GM21619 (cell line): Measurements from ENCODE around the gene ATP11A.
A peak's percentile ranks its signal among the peaks of the same experiment; 100 is the strongest.

Experiments
- ATAC-seq: cut with Tn5 transposase; IDR thresholded peaks from one replicate; pipeline ENCODE4 v1.9.1; 2021; ENCODE audit not compliant: unreplicated experiment

The ATP11A gene

DNA sequence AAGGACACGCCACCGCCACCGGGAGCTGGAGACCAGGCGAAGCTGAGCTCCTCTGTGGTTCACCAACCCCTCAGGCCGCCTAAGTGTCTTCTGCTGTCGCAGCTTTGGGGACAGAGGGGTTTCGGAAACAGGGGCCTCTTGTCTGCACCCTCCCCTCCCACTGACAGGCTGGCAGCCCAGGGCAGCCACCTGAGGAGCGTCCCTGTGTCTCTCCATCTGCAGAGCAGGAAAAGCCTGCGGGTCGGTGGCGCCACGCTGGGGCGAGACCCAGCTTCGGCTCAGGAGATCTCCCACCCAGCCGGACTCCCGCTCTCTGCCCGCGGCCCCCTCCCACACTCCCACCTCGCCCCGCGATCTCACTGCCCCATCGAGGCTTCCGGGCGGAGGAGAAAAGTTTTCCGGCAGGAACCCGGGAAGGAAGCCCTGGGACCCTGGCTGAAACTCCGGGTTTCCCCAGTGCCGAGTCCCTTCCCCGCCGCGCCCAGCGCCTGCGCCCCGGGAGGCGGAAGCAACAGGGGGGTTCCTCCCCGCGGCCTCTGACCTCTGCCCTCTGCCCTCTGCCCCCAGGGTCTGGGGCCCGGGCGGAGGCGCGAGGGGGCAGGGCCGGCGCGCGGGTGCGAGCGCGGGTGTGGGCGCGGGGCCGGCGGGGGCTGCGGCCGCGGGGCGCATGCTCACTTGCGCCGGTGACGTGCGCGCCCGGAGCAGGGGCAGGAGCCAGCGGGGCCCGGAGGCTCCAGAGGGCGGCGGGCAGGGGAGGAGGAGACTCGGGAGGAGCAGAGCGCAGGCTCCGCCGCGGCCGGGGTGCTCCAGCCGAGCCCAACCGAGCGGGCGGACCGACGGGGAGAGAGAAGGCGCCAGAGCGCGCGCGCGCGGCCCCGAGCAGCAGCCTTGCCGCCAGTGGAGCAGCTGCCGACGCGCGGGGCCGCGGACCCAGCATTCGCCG is at the start of gene ATP11A:
Gene ATP11A, plus strand, starts transcription at position 736 of the 943 bp plus-strand sequence. CDS start 379 bp downstream, outside the sequence.
- ATAC-seq = peak; percentile 76

DNA sequence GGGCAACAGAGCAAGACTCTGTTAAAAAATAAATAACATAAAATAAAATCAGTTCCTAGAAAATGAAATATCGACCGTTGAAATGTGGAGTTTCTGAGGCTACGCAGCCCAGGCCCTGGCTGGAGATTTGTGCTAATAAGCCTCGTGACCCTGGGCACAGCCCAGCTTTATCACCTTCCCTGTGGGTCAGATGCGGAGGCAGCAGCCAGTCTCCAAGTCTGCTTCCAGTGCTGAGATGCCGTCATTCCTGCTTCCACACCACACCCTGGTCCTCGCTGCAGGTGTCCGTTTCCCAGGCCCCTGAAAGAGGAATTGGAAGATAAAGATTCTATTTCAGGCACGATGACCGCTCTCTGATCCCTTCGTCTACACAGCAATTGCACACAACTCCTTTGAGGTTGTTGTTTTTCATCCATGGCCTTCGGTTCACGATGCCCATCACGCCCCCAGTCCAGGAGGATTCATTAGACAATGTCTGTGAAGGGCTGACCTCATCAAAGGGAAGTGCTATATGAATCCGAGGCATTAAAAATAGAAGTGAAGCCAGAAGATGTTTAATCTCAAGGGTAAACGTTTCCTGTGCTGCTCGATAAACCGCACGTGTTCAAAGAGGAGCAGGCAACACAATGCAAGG is 48.3 kb upstream of the ATP11A start:
- ATAC-seq = no peak

DNA sequence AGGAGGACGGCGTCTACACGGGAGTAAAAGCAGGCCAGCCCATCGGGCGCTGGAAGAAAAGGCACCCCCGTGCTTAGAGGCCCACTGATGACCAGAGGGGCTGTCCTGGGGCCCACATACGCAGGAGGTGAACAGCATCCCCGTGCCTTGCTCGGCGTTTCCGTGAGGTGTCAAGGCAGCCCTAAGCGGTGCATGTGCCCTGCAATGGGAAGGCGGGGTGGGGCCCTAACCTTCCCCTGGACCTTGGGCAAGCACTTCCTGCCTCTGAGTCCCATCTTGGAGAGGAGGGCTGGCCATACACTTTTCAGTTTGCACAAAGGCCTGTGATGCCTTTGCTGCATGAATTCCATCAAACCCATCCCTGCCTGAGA is 47.8 kb upstream of the ATP11A start:
- no peak for ATAC-seq

DNA sequence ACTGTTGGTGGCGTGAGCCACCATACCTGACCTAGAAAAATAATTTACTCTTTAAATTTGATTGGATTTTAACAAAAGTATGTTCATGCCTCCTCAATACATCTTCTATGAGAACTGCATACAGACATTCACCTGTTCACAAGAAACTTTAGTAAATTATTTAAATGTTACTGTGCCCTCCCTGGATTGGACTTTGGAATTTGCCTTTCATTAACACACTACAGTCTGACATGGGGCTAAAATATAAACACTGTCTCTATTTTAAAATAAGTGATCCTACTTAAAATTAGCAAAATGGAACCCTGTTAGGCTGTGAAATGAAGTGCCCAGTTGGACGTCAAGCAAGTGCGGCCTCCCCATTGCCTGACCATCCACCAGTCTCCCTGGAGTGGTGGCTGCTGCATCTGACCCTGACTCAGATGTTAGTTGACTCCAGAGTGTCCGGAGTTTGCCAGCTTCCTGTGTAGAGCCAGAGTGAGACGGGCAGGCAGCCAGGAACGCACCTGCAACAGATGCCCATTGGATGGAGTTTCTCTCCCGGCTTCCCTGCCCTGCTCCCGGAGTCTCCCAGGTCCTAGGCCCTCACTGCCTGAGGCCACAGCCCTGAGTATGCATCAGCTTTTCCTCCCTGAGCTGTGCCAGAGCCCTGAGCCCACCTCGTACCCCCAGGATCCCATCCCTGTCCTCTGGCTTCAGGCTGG is 45.9 kb upstream of the ATP11A start:
- ATAC-seq = no peak

DNA sequence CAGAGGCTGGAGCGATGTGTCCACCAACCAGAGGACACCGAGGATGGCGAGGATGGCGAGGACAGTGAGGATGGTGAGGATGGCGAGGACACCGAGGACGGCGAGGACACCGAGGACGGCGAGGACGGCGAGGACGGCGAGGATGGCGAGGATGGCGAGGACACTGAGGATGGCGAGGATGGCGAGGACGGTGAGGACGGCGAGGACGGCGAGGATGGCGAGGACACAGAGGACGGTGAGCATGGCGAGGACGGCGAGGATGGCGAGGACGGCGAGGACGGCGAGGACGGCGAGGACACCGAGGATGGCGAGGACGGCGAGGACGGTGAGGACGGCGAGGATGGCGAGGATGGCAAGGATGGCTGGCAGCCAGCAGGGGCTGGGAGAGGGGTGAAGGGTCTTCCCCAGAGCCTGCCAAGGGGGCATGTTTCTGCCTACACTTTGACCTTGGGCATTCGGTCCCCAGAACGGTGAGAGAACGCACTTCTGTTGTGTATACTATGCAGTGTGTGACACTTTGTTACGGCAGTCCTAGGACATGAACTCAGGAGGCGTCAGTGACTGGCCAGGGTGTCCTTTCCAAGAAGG is 44.4 kb upstream of the ATP11A start:
- no peak for ATAC-seq

DNA sequence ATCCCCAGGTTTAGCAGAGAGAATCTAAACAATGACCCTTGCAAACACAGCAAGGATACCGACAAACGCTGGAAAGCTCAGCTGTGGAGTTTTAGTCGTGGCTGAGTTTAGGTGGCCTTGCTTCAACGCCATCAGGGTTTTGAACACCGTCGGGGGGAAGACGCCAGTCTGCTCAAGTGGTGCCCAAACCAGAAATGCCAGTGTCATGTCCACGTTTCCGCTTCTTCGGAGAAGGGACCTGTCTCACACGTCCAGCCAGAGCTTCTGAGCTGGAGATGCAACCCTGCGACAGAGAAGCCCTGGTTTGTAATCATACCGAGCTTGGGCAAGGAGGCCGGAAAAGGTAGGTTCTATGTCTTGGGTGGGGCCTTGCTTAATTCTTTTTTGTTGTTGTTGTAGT is 42.6 kb upstream of the ATP11A start:
- ATAC-seq = no peak

DNA sequence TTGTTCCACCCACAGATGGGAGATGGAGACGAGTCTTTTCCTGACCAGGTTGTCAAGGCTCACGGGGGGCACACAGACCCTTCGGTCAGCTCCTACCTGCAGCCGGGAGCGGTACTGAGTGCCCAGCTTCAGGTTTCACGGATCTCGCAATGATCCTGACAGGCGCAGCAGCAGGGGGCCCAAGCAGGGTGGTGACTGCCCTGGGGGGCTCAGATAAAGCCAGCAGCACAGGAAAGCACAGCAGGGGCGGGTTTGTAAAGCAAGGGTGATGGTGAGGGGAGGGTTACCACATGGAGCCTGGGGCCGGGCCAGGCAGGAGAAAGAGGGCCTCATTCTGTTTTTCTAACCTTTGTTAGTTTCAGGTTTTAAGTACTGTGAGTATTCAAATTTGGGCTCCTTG is 41.7 kb upstream of the ATP11A start:
- ATAC-seq = no peak

DNA sequence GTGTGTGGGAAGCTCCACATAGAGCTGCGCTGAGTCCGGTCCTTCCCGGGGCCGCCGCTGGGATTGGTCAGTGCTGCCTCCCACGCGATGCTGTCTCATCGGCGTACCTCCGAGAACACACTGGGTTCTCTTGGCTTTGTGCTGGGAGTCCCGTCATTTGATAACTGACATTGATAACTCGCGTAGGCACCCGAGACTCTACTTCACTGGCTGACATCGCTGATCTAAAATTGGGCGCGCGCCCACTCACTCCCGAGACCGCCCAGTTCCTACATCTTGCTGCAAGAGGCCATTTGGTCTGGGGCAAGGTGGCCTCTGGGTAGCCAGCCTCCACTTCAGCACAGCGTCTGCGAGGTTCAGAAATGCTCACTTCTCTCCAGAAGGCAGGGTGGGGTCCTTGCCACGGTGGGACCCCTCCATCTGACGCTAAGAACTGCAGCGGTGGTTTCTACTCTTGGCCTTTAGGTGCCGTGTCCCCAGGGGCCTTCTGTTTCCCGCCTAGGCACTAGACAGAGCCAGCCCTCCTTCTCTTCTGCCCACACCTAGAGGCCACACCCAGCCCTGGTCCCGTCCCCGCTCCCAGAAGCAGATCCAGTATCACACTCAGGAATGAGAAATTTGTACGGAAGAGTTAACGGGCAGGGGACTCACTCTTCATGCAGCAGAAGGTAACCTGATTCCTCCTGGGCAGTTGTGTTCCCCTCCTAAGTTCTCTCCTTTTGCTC is 40.7 kb upstream of the ATP11A start:
- ATAC-seq = no peak

DNA sequence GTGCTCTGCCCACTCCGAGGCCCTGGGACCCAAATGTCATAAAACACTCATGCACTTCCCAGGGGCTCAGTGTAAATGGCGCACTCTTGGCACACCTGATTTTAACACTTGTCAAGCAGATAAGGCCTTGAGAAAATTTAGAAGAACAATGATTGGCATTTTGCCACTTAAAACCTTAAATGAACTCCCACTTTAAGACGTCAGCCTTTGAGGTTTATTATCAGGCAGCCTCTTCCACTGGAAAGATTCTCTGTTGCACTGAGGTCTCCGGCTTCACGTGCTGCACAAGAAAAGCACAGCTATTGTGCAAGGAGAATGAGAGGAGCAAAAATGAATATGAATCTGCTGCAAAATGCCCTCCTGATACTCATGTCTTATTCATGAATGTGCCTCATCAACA is 38.5 kb upstream of the ATP11A start:
- ATAC-seq = no peak

DNA sequence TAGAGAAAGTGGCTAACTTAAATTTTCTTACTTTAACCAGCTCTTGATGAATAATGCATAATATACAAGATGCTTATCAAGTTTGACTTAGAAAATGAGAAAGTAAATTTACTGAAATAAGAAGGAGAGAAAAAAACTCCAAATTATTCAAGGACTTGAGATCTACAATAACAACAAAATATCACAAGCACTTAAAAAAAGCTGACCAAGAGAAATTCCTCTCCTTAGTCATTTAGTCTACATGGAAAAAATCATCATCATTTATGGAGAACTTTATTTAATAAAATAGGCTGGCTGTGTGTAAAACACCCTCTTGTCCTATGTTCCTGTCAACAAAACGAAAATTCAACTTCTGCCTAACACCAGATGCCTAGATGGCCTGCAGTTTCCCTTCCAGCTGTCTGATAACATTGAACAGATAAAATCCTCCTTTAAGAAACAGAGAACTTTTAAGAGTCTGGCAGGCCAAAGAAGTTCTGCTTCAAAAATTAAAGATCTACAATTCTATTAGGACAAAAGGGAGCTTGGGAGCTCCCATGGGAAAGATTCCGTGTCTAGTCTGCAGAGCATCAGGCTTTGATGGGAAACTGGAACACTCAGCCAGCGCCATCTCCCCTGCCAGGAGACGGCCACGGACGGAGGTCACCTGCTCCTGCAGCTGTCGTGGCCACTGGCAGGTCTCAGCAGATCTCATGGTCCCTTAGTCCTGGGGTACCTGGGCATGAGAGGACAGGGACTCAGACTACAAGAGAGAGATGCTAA is 37.9 kb upstream of the ATP11A start:
- ATAC-seq = no peak

DNA sequence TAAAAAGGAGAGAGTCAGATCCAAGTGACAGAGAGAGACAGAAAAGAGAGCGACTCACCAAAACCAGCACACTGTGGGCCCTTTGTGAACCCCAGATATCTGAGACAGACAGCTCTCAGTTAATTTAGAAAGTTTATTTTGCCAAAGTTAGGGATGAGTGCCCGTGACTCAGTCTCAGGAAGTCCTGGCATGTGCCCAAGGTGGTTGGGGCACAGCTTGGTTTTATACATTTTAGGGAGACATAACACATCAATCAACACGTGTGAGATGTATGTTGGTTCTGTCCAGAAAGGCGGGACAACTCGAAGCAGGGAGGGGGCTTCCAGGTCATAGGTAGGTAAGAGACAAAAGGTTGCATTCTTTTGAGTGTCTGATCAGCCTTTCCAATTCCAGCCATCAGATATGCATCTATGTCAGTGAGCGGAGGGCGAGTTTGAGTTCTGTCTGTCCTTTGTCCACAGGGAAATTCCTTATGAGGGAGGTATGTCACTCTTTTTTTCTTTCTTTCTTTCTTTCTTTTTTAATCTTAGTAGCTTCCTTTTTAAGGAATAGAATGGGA is 37.2 kb upstream of the ATP11A start:
- ATAC-seq = no peak

DNA sequence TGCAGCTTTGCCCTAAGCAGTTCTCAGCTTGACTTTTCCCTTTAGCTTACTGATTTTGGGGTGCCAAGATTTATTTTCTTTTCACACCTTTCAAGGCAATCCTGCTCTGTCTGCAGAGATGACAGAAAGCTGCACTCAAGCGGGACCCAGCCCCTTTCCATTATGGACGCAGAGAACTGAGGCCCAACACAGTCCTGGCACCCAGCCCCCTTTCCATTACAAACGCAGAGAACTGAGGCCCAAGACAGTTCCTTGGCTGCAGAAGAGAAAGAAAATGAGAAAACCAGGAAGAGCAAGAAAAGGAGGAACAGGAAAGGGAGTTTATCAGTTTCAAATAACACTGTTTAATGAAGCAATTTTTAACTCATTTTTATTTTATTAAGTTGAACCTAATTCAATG is 36.8 kb upstream of the ATP11A start:
- ATAC-seq = no peak

DNA sequence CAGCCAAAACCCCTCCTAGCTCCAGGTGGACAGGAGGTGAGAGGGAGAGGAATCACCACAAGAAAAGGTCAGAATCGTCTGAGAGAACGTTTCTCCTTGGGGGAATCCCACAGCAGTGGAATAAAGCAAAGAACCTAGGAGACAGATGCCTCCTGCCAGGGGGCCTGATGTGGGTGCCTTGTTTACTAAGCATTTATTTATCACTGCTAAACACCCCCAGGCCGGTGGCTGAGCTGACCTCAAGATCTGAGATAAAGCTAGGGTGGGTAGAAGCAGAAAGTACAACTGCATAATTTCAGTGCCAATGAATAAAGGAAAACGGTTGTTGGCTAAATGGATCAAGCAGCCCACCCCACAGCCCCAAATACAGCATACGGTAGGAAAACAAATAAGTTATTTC is 33.9 kb upstream of the ATP11A start:
- no peak for ATAC-seq

DNA sequence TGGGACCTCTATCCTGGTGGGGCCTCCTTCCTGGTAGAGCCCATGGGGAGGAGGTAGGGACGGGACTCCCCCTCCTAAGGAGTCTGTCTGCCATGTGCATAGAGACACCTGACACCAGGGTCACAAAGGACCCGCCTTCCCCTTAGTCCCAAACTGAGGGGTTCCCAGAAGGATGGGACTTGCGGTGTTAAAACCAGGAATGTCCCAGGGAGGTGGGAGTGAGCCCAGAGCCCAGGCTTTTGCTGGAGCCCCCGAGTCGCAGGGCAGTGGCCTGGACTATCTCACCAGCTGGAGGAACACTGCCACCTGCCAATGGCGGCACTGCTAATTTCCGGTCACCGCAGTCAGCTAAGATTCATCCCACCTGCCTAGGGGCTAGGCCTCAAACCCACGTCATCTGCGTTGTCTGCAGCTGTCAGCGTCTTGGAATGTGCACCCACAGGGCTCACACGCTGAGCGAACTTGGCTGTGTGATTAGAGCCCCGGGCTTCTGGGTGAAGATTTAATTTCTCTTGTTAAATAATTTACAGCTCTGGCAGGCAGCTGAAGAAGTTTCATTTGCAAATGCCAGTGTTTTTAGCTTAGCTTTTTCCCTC is 31.9 kb upstream of the ATP11A start:
- ATAC-seq = no peak

DNA sequence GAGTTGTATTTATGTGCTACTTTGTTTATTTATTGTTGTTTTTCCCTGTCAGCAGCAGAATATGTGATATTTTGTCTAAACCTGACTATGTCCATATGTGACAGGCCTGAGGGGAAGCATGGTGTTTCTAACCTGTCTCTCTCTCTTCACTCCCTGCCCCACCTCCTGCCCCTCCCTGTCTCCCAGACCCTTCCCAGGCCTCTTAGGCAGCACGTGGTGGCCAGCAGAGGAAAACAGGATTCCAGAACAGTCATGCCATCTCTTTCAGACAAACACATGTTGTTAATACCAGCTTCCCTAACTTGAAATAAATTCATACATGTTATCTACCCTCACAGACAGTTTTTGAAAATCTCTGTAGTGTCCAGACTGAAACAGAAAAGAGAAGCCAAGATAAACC is 31.0 kb upstream of the ATP11A start:
- ATAC-seq = no peak

DNA sequence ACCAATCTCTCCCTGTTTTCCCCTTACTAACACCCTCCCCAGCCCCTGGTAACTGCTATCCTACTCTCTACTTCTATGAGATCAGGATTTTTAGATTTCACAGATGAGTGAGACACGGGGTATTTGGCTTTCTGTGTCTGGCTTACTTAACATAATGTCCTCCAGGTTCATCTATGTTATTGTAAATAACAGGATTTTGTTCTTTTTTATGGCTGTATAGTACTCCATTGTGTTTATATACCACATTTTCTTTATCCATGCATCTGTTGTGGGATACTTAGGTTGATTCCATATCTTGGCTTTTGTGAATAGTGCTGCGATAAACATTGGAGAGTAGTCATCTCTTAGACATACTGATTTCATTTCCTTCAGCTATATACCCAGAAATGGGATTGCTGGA is 28.5 kb upstream of the ATP11A start:
- no peak for ATAC-seq

DNA sequence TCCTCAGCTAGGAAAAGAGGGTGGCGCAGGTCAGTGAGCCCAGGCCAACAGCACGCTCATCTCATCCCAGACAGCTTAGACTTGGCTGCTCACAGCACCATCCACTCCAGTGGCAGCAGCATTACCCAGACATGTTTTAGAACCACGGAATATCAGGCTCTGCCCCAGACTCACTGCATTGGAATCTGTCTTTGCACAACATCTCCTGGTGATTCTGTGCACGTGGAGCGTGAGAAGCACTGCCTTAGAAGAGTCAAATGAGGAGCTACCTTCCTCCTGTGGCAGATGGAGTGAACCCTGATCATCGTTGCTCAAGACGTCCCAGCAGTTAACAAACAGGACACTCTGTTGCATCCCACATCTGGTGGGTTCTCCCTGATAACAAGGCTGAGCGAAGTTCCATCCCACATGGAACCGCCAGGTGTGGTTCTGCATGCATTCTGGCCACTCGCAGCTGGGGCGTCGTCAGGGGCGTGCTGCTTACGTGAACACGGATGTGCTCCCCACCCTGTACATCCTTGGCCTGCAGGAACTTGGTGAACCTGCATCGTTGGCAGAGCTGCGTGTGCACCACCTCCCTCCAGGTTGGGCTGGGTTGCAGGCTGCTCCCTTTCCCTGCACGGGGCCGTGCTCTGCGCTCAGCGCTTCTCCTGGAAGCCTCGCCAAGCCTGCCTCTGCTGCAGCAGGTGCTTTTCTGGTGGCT is 25.2 kb upstream of the ATP11A start:
- ATAC-seq = no peak

DNA sequence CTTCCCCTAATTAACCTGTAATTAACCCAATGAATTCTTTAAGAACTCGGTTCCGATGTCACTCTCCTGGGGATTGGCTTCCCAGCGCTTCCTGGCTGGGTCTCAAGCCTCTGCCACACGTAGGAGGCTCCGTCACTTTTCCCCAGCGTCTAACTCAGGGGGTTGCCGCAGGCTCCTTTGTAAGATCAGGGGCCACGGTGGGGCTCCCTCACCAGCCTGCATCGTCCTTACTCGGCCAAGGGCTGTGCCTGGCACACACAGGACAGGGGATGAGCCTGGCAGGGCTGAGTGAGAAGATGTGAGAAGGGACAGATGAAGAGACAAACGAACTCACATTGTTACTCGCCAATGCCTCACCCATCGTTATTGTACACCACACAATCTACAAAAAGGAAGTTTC is 20.9 kb upstream of the ATP11A start:
- ATAC-seq = no peak
